ENCODE data around the gene DPP6. TPM values are rescaled to one million over a fixed set of nuclear protein-coding genes. Genes with fewer than 3 reads are reported as not detected.

Gene DPP6
- polyA plus RNA-seq, 1 donor (not counting 4 experiments of a cell fraction or from before 2014, with no cell fraction given) = not detected

DNA sequence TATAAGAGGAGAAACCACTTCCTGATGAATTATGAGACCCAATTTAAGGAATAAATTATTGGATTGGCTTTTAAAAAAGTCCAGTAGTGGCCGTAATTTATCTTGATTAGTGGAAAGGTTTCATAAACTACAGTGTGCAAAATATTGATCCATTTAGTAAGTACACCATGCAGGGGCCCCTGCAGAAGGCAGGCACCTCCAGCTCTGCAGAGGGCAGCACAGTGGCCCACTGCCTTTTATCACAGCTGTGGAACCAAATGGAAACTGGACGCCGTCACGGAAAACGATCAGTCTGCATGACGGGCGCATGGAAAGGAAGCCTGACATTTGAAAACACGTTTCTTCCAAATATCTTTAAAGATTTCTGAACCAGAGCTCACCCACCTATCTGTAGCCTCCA lies 204.0 kb downstream of the DPP6 start:
- dilution Hi-C loops (cut with MboI; ENCODE audit: extremely low pct_ligation_motif_present, low sequenced_read_pairs) = no loop called here
- Histone ChIP-seq H3K4me2 (ENCODE audit: control insufficient read depth, extremely low read depth, insufficient read depth, low read depth, low read length) (no peak overlapping the region), H3K9ac (ENCODE audit: control insufficient read depth, extremely low read depth, insufficient read depth, low read length) (no peak overlapping the region), H3K79me2 (ENCODE audit: control insufficient read depth, insufficient read depth, low read length) (no peaks in the 10 kb centered on the region), H3K27me3 (ENCODE audit: control insufficient read depth, extremely low read depth, insufficient read depth, low read length) (no peaks in the 10 kb centered on the region), H3K9me1 (ENCODE audit: control insufficient read depth, extremely low read depth, insufficient read depth, low read length) (no peaks in the 10 kb centered on the region), H3K27ac (ENCODE audit: control insufficient read depth, insufficient read depth, low read length) (no peak overlapping the region), H2AFZ (ENCODE audit: control insufficient read depth, low read length) (no peak overlapping the region), H4K20me1 (ENCODE audit: control insufficient read depth, extremely low read depth, insufficient read depth, low read length) (no peaks in the 10 kb centered on the region), H3K9me3 (ENCODE audit: control insufficient read depth, low read depth, low read length) (peaks cover 2% of the 10 kb centered on the region), H3K4me1 (ENCODE audit: control insufficient read depth, extremely low read depth, insufficient read depth, low read length) (no peaks in the 10 kb centered on the region), H3K36me3 (ENCODE audit: control insufficient read depth in 2 of 2, extremely low read depth in 1 of 2, insufficient read depth in 2 of 2, low read length in 2 of 2) (no peaks in the 10 kb centered on the region), H3K4me3 (ENCODE audit: control insufficient read depth in 2 of 3, extremely low read depth in 1 of 3, insufficient read depth in 2 of 3, low read depth in 1 of 3, low read length in 3 of 3) (no peak overlapping the region)
- TF ChIP-seq EZH2 (IDR thresholded peaks at IDR 0.05; ENCODE audit: low read length) = no peak
- TF ChIP-seq, protein P1, sequence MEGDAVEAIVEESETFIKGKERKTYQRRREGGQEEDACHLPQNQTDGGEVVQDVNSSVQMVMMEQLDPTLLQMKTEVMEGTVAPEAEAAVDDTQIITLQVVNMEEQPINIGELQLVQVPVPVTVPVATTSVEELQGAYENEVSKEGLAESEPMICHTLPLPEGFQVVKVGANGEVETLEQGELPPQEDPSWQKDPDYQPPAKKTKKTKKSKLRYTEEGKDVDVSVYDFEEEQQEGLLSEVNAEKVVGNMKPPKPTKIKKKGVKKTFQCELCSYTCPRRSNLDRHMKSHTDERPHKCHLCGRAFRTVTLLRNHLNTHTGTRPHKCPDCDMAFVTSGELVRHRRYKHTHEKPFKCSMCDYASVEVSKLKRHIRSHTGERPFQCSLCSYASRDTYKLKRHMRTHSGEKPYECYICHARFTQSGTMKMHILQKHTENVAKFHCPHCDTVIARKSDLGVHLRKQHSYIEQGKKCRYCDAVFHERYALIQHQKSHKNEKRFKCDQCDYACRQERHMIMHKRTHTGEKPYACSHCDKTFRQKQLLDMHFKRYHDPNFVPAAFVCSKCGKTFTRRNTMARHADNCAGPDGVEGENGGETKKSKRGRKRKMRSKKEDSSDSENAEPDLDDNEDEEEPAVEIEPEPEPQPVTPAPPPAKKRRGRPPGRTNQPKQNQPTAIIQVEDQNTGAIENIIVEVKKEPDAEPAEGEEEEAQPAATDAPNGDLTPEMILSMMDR (optimal IDR thresholded peaks at IDR 0.05 in 1 of 3, IDR thresholded peaks at IDR 0.05 in 1 of 3, conservative IDR thresholded peaks at IDR 0.05 in 1 of 3; ENCODE audit: extremely low read depth in 1 of 3, insufficient read depth in 2 of 3, low read length in 3 of 3) = no peak
- FAIRE-seq (no peak), DNase-seq (ENCODE audit: low read depth, low spot score) (no peak)

DNA sequence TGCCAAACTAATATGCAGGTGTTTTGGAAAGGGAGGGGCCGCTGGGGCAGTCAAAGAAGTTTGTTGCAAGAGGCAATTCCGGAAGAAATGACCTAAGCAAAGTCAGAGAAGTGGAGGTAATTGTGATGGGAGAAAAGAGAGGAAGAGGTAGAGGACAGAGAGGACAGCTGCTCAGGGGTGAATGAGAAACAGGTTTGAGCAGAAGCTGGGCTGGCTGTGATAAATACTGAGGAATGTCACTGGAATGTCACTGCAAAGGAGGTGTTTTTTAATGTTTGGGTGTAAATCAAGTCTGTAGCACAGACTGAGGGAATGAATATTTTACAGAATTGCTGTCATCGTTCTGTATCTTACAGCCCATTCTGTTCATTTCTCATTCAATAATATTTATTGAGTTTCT lies 207.2 kb downstream of the DPP6 start:
- Histone ChIP-seq H3K79me2 (ENCODE audit: control insufficient read depth, insufficient read depth, low read length) (no peaks in the 10 kb centered on the region), H3K4me2 (ENCODE audit: control insufficient read depth, extremely low read depth, insufficient read depth, low read depth, low read length) (no peak overlapping the region), H3K36me3 (ENCODE audit: control insufficient read depth in 2 of 2, extremely low read depth in 1 of 2, insufficient read depth in 2 of 2, low read length in 2 of 2) (no peaks in the 10 kb centered on the region), H3K9me1 (ENCODE audit: control insufficient read depth, extremely low read depth, insufficient read depth, low read length) (no peaks in the 10 kb centered on the region), H4K20me1 (ENCODE audit: control insufficient read depth, extremely low read depth, insufficient read depth, low read length) (no peaks in the 10 kb centered on the region), H3K27me3 (ENCODE audit: control insufficient read depth, extremely low read depth, insufficient read depth, low read length) (no peaks in the 10 kb centered on the region), H3K9me3 (ENCODE audit: control insufficient read depth, low read depth, low read length) (peaks cover 2% of the 10 kb centered on the region), H3K9ac (ENCODE audit: control insufficient read depth, extremely low read depth, insufficient read depth, low read length) (no peak overlapping the region), H3K4me3 (ENCODE audit: control insufficient read depth in 2 of 3, extremely low read depth in 1 of 3, insufficient read depth in 2 of 3, low read depth in 1 of 3, low read length in 3 of 3) (no peak overlapping the region), H3K27ac (ENCODE audit: control insufficient read depth, insufficient read depth, low read length) (no peak overlapping the region), H2AFZ (ENCODE audit: control insufficient read depth, low read length) (no peak overlapping the region), H3K4me1 (ENCODE audit: control insufficient read depth, extremely low read depth, insufficient read depth, low read length) (no peaks in the 10 kb centered on the region)
- FAIRE-seq (no peak), DNase-seq (ENCODE audit: low read depth, low spot score) (no peak)
- dilution Hi-C loops (cut with MboI; ENCODE audit: extremely low pct_ligation_motif_present, low sequenced_read_pairs) = no loop called here
- TF ChIP-seq, protein P1 (optimal IDR thresholded peaks at IDR 0.05 in 1 of 3, IDR thresholded peaks at IDR 0.05 in 1 of 3, conservative IDR thresholded peaks at IDR 0.05 in 1 of 3; ENCODE audit: extremely low read depth in 1 of 3, insufficient read depth in 2 of 3, low read length in 3 of 3) = no peak

All from keratinocyte (primary cell).